SK-N-MC (cell line): ENCODE data around the gene SYN1.

Source experiments
- EZH2 ChIP-seq: fragments of 200-600 bp; sonication (generic); IDR thresholded peaks from one replicate; pipeline ENCODE4 v1.6.1; 2017; ENCODE audit warnings: antibody characterized with exemption
- FOXP2 ChIP-seq: optimal IDR thresholded peaks from 2 replicates; pipeline ENCODE3; 2011; ENCODE audit warnings: mild to moderate bottlenecking, moderate library complexity; ENCODE audit not compliant: insufficient read depth; ENCODE audit errors: extremely low read length, control extremely low read depth
- POLR2AphosphoS5 ChIP-seq: IDR thresholded peaks from 2 replicates; pipeline ENCODE4 v1.6.1; 2012; ENCODE audit warnings: mild to moderate bottlenecking, low read depth, low read length, borderline replicate concordance

GRCh38 chrX:47658684-47659420, 39.2 kb upstream of the SYN1 start, which contains the start of gene UXT:
- TF ChIP-seq POLR2AphosphoS5 (peak; percentile 61; the same call in 1 of the 2 replicates), EZH2 (no peak), FOXP2 (no peak)
